ENCODE results near the gene PPP1R12C. TPM values are rescaled to one million over a fixed set of nuclear protein-coding genes. Genes with fewer than 3 reads are reported as not detected.
"Not testable (repeated sequence)": the region's sequence is repeated elsewhere in the genome, so short reads cannot be mapped to it uniquely, and the experiment has no call there.

The PPP1R12C gene
- total RNA-seq, 4 donors from 2014 or later, result 43.5 to 288 (median 116) TPM

GRCh38 chr19:55157064-55157908 is 39.8 kb upstream of the PPP1R12C start, which contains the start of gene TNNI3:
Gene TNNI3, minus strand, starts transcription at chr19:55157732. Its CDS starts 143 bp downstream, at chr19:55157589.
- no peak within 1 kb of the TSS for H3K27ac ChIP-seq
- H3K9me3 ChIP-seq, result no peaks in the 10 kb centered on the region
- H3K4me1 ChIP-seq, result no peaks in the 10 kb centered on the region
- intact Hi-C loops (cut with DNase I; ENCODE audit: low total_unique reads), result no loop called here
- H3K27me3 ChIP-seq, result peaks cover 20 to 37% of the 10 kb centered on the region in 2 donors
- H3K4me3 ChIP-seq, result no peak within 1 kb of the TSS
- H3K36me3 ChIP-seq, result no peaks in the 10 kb centered on the region
- no peak for TF ChIP-seq POLR2A (IDR thresholded peaks at IDR 0.05)
- TF ChIP-seq, protein P1, sequence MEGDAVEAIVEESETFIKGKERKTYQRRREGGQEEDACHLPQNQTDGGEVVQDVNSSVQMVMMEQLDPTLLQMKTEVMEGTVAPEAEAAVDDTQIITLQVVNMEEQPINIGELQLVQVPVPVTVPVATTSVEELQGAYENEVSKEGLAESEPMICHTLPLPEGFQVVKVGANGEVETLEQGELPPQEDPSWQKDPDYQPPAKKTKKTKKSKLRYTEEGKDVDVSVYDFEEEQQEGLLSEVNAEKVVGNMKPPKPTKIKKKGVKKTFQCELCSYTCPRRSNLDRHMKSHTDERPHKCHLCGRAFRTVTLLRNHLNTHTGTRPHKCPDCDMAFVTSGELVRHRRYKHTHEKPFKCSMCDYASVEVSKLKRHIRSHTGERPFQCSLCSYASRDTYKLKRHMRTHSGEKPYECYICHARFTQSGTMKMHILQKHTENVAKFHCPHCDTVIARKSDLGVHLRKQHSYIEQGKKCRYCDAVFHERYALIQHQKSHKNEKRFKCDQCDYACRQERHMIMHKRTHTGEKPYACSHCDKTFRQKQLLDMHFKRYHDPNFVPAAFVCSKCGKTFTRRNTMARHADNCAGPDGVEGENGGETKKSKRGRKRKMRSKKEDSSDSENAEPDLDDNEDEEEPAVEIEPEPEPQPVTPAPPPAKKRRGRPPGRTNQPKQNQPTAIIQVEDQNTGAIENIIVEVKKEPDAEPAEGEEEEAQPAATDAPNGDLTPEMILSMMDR (IDR thresholded peaks at IDR 0.05), result no peak
- DNase-seq, result no peak

DNA sequence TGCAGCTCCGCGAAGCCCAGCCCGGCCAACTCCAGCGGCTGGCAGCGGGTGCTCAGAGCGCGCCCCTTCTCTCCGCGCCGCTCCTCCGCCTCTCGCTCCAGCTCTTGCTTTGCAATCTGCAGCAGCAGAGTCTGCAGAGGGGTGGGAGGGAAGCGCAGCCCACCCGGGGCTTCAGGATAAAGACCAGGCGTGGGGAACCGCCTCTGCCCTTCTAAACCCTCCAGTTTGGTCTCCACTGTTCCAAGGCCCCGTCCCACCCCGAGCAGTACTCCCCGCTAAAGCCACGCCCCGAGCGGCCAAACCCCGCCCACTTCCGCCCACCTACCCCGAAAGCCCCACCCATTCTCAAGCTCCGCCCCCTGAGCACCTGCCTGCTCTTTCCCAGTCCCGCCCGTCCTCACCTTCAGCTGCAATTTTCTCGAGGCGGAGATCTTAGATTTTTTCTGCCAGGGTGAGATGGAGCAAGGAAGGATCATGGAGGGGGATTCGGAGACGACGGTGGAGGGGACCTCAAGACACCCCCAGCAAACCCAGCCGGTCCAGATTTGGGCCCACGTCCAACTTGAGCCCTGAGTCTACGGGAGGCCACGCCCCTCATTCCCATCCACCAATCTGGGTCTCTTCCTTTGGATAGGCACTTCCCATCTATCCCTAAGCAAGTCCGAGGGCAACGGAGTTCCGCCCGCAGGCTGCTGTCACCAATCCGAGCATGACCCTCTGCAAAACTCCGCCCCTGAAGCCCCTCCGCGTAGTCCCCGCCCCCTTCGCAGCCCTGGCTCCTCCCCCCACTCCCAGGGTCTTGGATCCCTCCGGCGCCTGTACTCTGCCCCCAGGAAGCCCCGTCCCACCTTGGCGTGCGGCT is 39.0 kb upstream of the PPP1R12C start:
- intact Hi-C loops (cut with DNase I; ENCODE audit: low total_unique reads), result no loop called here
- TF ChIP-seq, protein P1 (IDR thresholded peaks at IDR 0.05), result no peak
- no peak for TF ChIP-seq POLR2A (IDR thresholded peaks at IDR 0.05)
- no peaks in the 10 kb centered on the region for H3K4me1 ChIP-seq
- H3K27me3 ChIP-seq, result peaks cover 17 to 29% of the 10 kb centered on the region in 2 donors
- H3K9me3 ChIP-seq, result no peaks in the 10 kb centered on the region
- DNase-seq, result no peak
- no peak overlapping the region for H3K4me3 ChIP-seq
- no peak overlapping the region for H3K27ac ChIP-seq
- H3K36me3 ChIP-seq, result no peaks in the 10 kb centered on the region

GRCh38 chr19:55155784-55156183 is 38.3 kb upstream of the PPP1R12C start:
- peaks cover 15 to 23% of the 10 kb centered on the region in 2 donors for H3K27me3 ChIP-seq
- H3K4me3 ChIP-seq; H3K36me3 ChIP-seq; H3K9me3 ChIP-seq; intact Hi-C loops (cut with DNase I; ENCODE audit: low total_unique reads); DNase-seq; H3K27ac ChIP-seq; H3K4me1 ChIP-seq: not testable (repeated sequence)

DNA sequence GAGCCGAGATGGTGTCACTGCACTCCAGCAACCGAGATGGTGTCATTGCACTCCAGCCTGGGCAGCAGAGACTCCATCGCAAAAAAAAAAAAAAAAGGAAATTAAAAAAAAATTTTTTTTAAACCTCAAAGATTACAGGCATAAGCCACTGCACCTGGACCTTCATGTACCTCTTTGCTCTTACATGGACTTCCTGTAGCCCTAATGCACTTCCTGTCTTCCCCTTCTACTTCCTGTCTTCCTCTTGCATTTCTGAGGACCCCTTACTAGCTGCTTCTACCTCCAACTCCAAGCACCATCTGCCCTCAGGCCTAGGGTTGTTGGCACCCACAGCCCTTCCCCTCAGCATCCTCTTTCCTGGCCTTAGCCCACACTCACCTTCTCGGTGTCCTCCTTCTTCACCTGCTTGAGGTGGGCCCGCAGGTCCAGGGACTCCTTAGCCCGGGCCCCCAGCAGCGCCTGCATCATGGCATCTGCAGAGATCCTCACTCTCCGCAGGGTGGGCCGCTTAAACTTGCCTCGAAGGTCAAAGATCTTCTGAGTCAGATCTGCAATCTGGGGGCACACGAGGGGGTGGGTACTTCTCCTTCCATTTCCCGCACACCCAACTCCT is 36.3 kb upstream of the PPP1R12C start:
- H3K4me1 ChIP-seq, result no peaks in the 10 kb centered on the region
- TF ChIP-seq, protein P1 (IDR thresholded peaks at IDR 0.05), result no peak
- TF ChIP-seq POLR2A (IDR thresholded peaks at IDR 0.05), result no peak
- no peaks in the 10 kb centered on the region for H3K9me3 ChIP-seq
- H3K27me3 ChIP-seq, result peaks cover 21 to 27% of the 10 kb centered on the region in 2 donors
- no peak for DNase-seq
- no peaks in the 10 kb centered on the region for H3K36me3 ChIP-seq
- no peak overlapping the region for H3K4me3 ChIP-seq
- no peak overlapping the region for H3K27ac ChIP-seq
- intact Hi-C loops (cut with DNase I; ENCODE audit: low total_unique reads), result no loop called here

- no peak for TF ChIP-seq POLR2A (IDR thresholded peaks at IDR 0.05)
- TF ChIP-seq, protein P1 (IDR thresholded peaks at IDR 0.05), result no peak
- intact Hi-C loops (cut with DNase I; ENCODE audit: low total_unique reads), result no loop called here
- Histone ChIP-seq H3K27ac (no peak overlapping the region), H3K36me3 (no peaks in the 10 kb centered on the region), H3K4me1 (no peaks in the 10 kb centered on the region), H3K4me3 (no peak overlapping the region), H3K9me3 (no peaks in the 10 kb centered on the region), H3K27me3 (peaks cover 18 to 27% of the 10 kb centered on the region in 2 donors)
- DNase-seq, result no peak
These were observed 34.6 kb upstream of the PPP1R12C start for GRCh38 chr19:55152017-55152416.

All from uterus (tissue), 4 donors.